DOHH2 (cell line): Measurements from ENCODE around the gene RNF112.

Source experiments
- H3F3A ChIP-seq: fragments of 200-600 bp; sonication (generic), shearing (Covaris generic); 2 replicates; pipeline ENCODE4 v1.6.0; 2016; ENCODE audit warnings: antibody characterized with exemption, mild to moderate bottlenecking; ENCODE audit not compliant: control insufficient read depth, insufficient read depth
- H3K27ac ChIP-seq: fragments of 200-600 bp; sonication (generic); 2 replicates; pipeline ENCODE4 v1.5.1; 2014; ENCODE audit warnings: low read depth, mild to moderate bottlenecking, low read length, moderate library complexity
- H3K27me3 ChIP-seq: fragments of 200-600 bp; sonication (generic); 2 replicates; pipeline ENCODE4 v1.6.1; 2014; ENCODE audit warnings: mild to moderate bottlenecking, low read length, mixed read lengths; ENCODE audit not compliant: control insufficient read depth
- H3K36me3 ChIP-seq: fragments of 200-600 bp; sonication (generic); 2 replicates; pipeline ENCODE4 v1.6.1; 2014; ENCODE audit warnings: mild to moderate bottlenecking, low read length, moderate library complexity, mixed read lengths; ENCODE audit not compliant: control insufficient read depth
- H3K4me1 ChIP-seq: fragments of 200-600 bp; sonication (generic); 2 replicates; pipeline ENCODE4 v1.6.1; 2014; ENCODE audit warnings: mild to moderate bottlenecking, low read length, mixed read lengths; ENCODE audit not compliant: control insufficient read depth
- H3K4me2 ChIP-seq: fragments of 200-600 bp; sonication (generic); 2 replicates; pipeline ENCODE4 v1.6.0; 2014; ENCODE audit warnings: mild to moderate bottlenecking, low read length, moderate library complexity
- H3K4me3 ChIP-seq: fragments of 200-600 bp; sonication (generic); 2 replicates; pipeline ENCODE4 v1.5.1; 2014; ENCODE audit warnings: mild to moderate bottlenecking, low read length, mixed read lengths
- H3K79me2 ChIP-seq: fragments of 200-600 bp; sonication (generic); 2 replicates; pipeline ENCODE4 v1.6.1; 2014; ENCODE audit warnings: mild to moderate bottlenecking, low read length, mixed read lengths; ENCODE audit not compliant: control insufficient read depth
- H3K9me2 ChIP-seq: fragments of 200-600 bp; sonication (generic); replicated peaks from 2 replicates; pipeline ENCODE4 v1.6.1; 2014; ENCODE audit warnings: mild to moderate bottlenecking, low read length, mixed read lengths; ENCODE audit not compliant: control insufficient read depth
- H3K9me3 ChIP-seq: fragments of 200-600 bp; sonication (generic); 2 replicates; pipeline ENCODE4 v1.6.1; 2014; ENCODE audit warnings: antibody characterized with exemption, low read length, mixed read lengths; ENCODE audit not compliant: control insufficient read depth, insufficient read depth
- H4K20me1 ChIP-seq: fragments of 200-600 bp; sonication (generic); 2 replicates; pipeline ENCODE4 v1.6.0; 2014; ENCODE audit warnings: low read depth, mild to moderate bottlenecking, antibody characterized with exemption, low read length, moderate library complexity; ENCODE audit not compliant: control insufficient read depth, insufficient read depth
- EZH2phosphoT487 ChIP-seq: fragments of 200-600 bp; sonication (generic); IDR thresholded peaks from 2 replicates; pipeline ENCODE4 v1.6.1; 2017; ENCODE audit warnings: borderline replicate concordance, mild to moderate bottlenecking, antibody characterized with exemption, low read length, moderate library complexity, mixed read lengths
- TF ChIP-seq, protein P1 (sequence below): fragments of 200-600 bp; sonication (generic); IDR thresholded peaks from one replicate; pipeline ENCODE4 v1.5.1; 2014; ENCODE audit warnings: antibody characterized with exemption, mild to moderate bottlenecking, low read depth, low read length; ENCODE audit not compliant: poor library complexity, severe bottlenecking

Gene RNF112

DNA sequence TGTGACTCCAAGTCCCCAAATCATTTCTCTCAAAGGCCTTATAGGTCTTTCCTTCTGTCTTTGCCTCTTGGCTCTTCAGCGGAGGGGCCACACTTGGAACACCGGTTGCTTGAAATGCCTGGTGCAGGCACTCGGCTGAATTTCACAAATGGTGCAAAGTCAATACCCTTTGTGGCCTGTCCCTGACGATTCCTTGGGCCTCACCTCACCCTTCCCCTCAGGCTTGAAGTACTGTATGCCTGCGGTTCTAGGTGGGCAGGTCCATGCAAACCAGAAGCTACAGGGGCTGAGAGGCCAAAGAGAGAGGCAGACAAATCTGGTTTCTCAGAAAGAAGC lies 44.4 kb upstream of the RNF112 start:
- no peak overlapping the region for H3K4me3 ChIP-seq
- H3K27me3 ChIP-seq: peaks cover 12% of the 10 kb centered on the region
- no peaks in the 10 kb centered on the region for H3K79me2 ChIP-seq
- no peaks in the 10 kb centered on the region for H3K36me3 ChIP-seq
- no peaks in the 10 kb centered on the region for H3F3A ChIP-seq
- H4K20me1 ChIP-seq: no peaks in the 10 kb centered on the region
- TF ChIP-seq, protein P1, sequence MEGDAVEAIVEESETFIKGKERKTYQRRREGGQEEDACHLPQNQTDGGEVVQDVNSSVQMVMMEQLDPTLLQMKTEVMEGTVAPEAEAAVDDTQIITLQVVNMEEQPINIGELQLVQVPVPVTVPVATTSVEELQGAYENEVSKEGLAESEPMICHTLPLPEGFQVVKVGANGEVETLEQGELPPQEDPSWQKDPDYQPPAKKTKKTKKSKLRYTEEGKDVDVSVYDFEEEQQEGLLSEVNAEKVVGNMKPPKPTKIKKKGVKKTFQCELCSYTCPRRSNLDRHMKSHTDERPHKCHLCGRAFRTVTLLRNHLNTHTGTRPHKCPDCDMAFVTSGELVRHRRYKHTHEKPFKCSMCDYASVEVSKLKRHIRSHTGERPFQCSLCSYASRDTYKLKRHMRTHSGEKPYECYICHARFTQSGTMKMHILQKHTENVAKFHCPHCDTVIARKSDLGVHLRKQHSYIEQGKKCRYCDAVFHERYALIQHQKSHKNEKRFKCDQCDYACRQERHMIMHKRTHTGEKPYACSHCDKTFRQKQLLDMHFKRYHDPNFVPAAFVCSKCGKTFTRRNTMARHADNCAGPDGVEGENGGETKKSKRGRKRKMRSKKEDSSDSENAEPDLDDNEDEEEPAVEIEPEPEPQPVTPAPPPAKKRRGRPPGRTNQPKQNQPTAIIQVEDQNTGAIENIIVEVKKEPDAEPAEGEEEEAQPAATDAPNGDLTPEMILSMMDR: no peak
- no peak for TF ChIP-seq EZH2phosphoT487
- peaks cover 10% of the 10 kb centered on the region for H3K4me1 ChIP-seq
- no peak overlapping the region for H3K4me2 ChIP-seq
- H3K27ac ChIP-seq: no peak overlapping the region
- H3K9me3 ChIP-seq: no peaks in the 10 kb centered on the region
- H3K9me2 ChIP-seq: no peaks in the 10 kb centered on the region

DNA sequence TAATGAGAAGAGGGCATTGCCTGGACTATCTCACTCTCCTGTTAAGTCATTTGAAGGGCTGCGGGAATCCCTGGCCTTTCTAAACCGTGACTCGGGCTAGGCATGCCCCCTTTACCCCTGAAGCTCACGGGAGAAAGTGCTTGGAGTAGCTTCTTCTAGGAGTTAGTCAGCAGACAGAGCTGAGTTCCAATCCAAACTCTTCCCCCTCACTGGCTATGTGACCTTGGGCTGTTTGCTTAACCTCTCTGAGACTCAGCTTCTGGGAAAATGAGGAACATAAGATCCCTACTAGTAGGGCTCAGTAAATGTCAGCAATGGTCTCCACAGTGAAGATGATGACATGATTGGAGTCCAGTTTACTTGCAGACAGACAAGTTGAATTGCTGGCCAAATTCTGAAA lies 42.8 kb upstream of the RNF112 start:
- no peak for TF ChIP-seq EZH2phosphoT487
- TF ChIP-seq, protein P1: no peak
- Histone ChIP-seq H3K4me1 (peaks cover under 1% of the 10 kb centered on the region), H4K20me1 (no peaks in the 10 kb centered on the region), H3K27ac (no peak overlapping the region), H3K27me3 (peaks cover 10% of the 10 kb centered on the region), H3K9me2 (no peaks in the 10 kb centered on the region), H3K79me2 (no peaks in the 10 kb centered on the region), H3K36me3 (no peaks in the 10 kb centered on the region), H3K4me3 (no peak overlapping the region), H3K9me3 (no peaks in the 10 kb centered on the region), H3F3A (no peaks in the 10 kb centered on the region), H3K4me2 (no peak overlapping the region)

DNA sequence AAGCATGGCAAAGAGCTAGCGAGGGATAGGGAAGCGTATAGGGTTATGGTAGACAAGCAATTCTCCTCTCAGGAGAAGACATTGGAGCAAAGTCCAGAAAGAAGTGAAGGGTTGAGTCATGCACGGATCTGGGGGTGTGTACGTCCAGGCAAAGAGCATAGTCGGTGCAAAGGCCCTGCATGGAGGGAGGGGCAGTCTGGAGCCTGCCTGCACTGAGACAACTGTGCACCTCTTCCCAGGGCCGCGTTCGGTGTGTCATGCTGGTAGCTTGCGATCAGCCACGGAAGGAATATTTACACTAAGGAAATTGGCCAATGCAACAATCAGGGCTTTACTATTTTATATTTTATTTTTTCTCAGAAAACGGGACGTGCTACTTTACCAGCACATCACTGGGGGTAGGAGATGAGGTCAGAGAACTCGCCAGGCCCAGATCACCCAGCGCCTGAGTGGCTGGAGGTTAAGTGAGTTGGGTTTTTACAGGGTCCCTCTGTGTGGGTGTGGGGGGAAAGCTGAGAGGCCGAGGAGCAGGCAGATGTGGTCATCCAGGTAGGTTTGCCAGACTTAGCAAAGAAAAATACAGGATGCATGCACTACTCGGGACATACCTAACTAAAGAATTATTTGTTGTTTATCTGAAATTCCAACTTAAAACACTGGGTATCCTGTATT lies 41.8 kb upstream of the RNF112 start:
- no peaks in the 10 kb centered on the region for H3K9me2 ChIP-seq
- H3F3A ChIP-seq: peaks cover under 1% of the 10 kb centered on the region; the same call in 1 of the 2 replicates
- no peaks in the 10 kb centered on the region for H4K20me1 ChIP-seq
- H3K79me2 ChIP-seq: no peaks in the 10 kb centered on the region
- no peak for TF ChIP-seq EZH2phosphoT487
- peaks cover 2% of the 10 kb centered on the region; the same call in 1 of the 2 replicates for H3K27me3 ChIP-seq
- no peak overlapping the region for H3K27ac ChIP-seq
- no peak overlapping the region for H3K4me2 ChIP-seq
- no peak overlapping the region for H3K4me3 ChIP-seq
- H3K36me3 ChIP-seq: no peaks in the 10 kb centered on the region
- no peaks in the 10 kb centered on the region for H3K9me3 ChIP-seq
- no peaks in the 10 kb centered on the region for H3K4me1 ChIP-seq

DNA sequence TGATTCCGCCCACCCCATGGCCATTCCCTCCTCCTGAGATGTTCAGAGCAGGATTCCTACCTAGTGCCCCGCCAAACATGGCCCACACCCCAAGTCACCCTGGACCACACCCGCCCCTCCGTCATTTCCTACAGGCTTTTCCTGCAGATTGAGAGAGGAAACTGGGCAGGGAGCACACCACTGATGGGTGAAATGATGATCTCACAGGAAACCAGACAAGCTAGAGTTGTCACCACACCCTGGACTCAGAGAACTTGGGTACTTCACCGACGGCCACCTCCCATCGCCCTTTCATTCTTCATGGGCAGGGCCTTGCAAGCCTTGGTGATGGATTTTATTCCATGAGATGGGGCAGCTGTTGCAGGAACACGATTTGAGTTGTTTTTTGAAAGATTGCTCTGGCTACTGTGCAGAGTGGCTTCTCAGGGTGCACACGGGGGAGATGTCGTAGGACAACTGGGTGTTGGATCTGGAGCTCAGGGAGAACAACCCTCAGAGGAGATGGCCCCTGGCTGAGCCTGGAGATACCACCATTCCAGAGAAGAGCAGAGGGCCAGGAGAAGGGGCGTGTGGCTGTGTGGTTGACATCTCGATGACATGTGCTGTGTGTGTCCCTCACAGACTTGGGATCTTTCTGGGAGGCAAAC lies 41.1 kb upstream of the RNF112 start:
- H3K4me1 ChIP-seq: no peaks in the 10 kb centered on the region
- no peaks in the 10 kb centered on the region for H3K36me3 ChIP-seq
- no peaks in the 10 kb centered on the region for H4K20me1 ChIP-seq
- TF ChIP-seq, protein P1: no peak
- no peak for TF ChIP-seq EZH2phosphoT487
- no peaks in the 10 kb centered on the region for H3K9me2 ChIP-seq
- no peaks in the 10 kb centered on the region for H3K27me3 ChIP-seq
- no peak overlapping the region for H3K4me3 ChIP-seq
- H3K4me2 ChIP-seq: no peak overlapping the region
- no peaks in the 10 kb centered on the region for H3K9me3 ChIP-seq
- H3K79me2 ChIP-seq: no peaks in the 10 kb centered on the region
- peaks cover 5% of the 10 kb centered on the region; the same call in 1 of the 2 replicates for H3F3A ChIP-seq
- H3K27ac ChIP-seq: no peak overlapping the region
